C4-2B (cell line): ENCODE measurements around the gene HIF1AN.

Source experiments
- ZFX ChIP-seq: fragments of 450-650 bp; IDR thresholded peaks from 2 replicates; pipeline ENCODE4 v1.6.1; 2017
- TF ChIP-seq, protein P1 (sequence below): fragments of 450-650 bp; conservative IDR thresholded peaks from 2 replicates; pipeline ENCODE4 v1.5.1; 2017; ENCODE audit warnings: mild to moderate bottlenecking

DNA sequence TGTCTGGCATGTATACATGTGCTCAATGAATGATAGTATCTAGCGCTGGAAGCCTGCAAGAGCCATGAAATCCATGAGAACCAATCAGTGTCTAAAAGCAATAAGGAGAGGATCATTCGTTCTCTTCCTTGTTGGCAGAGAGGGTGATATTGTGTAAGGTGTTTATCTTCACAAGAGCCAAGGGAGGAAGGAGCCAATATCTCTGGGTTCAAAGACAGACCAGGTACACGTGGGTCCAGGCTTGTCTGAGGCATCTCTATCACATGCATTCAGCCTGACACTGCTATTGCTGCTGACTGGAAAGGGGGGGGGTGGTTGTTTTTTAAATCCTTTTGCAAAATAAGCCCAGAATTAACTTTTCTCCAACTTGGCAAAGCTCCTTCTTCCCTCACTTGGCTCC, 20.1 kb upstream of the HIF1AN start:
- TF ChIP-seq, protein P1, sequence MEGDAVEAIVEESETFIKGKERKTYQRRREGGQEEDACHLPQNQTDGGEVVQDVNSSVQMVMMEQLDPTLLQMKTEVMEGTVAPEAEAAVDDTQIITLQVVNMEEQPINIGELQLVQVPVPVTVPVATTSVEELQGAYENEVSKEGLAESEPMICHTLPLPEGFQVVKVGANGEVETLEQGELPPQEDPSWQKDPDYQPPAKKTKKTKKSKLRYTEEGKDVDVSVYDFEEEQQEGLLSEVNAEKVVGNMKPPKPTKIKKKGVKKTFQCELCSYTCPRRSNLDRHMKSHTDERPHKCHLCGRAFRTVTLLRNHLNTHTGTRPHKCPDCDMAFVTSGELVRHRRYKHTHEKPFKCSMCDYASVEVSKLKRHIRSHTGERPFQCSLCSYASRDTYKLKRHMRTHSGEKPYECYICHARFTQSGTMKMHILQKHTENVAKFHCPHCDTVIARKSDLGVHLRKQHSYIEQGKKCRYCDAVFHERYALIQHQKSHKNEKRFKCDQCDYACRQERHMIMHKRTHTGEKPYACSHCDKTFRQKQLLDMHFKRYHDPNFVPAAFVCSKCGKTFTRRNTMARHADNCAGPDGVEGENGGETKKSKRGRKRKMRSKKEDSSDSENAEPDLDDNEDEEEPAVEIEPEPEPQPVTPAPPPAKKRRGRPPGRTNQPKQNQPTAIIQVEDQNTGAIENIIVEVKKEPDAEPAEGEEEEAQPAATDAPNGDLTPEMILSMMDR = no peak
- TF ChIP-seq ZFX = no peak
